Activated CD8-positive, alpha-beta memory T cell treated with anti-CD3 and anti-CD28 coated beads, Interleukin-2, amount 10 ng/mL, durations not matched to agents 7 days and 5 days (primary cell): ENCODE data around the gene CD55. TPM values are rescaled to one million over a fixed set of nuclear protein-coding genes. Genes with fewer than 3 reads are reported as not detected.

ENCODE experiments used
- ATAC-seq: fragments of 150-1000 bp; cut with Tn5 transposase; one replicate; pipeline ENCODE4 v1.10.0; 2021; ENCODE audit warnings: moderate library complexity
- CTCF ChIA-PET: fragments of 350-600 bp; sonication (Branson Sonifier 250); formaldehyde crosslinking; loops from one replicate; lab custom pipeline; 2021; ENCODE audit warnings: antibody characterized with exemption; lab: Charles Lee
- DNase-seq: peaks from one replicate; pipeline ENCODE4 v3.0.0-alpha.2; 2020
- H3K27ac Mint-ChIP-seq: one replicate; pipeline ENCODE4 v1.8.0; 2021; ENCODE audit warnings: mild to moderate bottlenecking, mixed read lengths
- H3K27me3 Mint-ChIP-seq: one replicate; pipeline ENCODE4 v1.8.0; 2021; ENCODE audit warnings: mixed read lengths
- H3K36me3 Mint-ChIP-seq: one replicate; pipeline ENCODE4 v1.8.0; 2021; ENCODE audit warnings: mild to moderate bottlenecking, mixed read lengths
- H3K4me1 Mint-ChIP-seq: one replicate; pipeline ENCODE4 v1.8.0; 2021; ENCODE audit warnings: mixed read lengths
- H3K4me3 Mint-ChIP-seq: one replicate; pipeline ENCODE4 v1.8.0; 2021; ENCODE audit warnings: mild to moderate bottlenecking, moderate library complexity, mixed read lengths
- H3K9me3 Mint-ChIP-seq: one replicate; pipeline ENCODE4 v1.8.0; 2022; ENCODE audit warnings: low read depth, mixed read lengths
- total RNA-seq, 2 experiments: library from RNA; stranded (reverse); gene quantifications; one replicate each; pipeline ENCODE4 v1.2.3, GENCODE V29; 2021

CD55 gene
- total RNA-seq, 2 experiments from 2014 or later, result 64.9 to 96.9 TPM

GRCh38 chr1:207362962-207363860, 41.7 kb downstream of the CD55 start:
- no peaks in the 10 kb centered on the region for H3K4me1 Mint-ChIP-seq
- H3K36me3 Mint-ChIP-seq, result peaks cover 26% of the 10 kb centered on the region
- H3K9me3 Mint-ChIP-seq, result no peaks in the 10 kb centered on the region
- CTCF ChIA-PET, result interaction anchor here (0.6 to 2.1 kb wide), 4 partner anchors 11 to 42 kb away, joined by 3 to 7 read pairs (median 4); no protein-coding TSS in a partner anchor
- DNase-seq (no peak), ATAC-seq (peak; percentile 91)
- no peak overlapping the region for H3K27ac Mint-ChIP-seq
- H3K27me3 Mint-ChIP-seq, result no peaks in the 10 kb centered on the region
- no peak overlapping the region for H3K4me3 Mint-ChIP-seq

DNA sequence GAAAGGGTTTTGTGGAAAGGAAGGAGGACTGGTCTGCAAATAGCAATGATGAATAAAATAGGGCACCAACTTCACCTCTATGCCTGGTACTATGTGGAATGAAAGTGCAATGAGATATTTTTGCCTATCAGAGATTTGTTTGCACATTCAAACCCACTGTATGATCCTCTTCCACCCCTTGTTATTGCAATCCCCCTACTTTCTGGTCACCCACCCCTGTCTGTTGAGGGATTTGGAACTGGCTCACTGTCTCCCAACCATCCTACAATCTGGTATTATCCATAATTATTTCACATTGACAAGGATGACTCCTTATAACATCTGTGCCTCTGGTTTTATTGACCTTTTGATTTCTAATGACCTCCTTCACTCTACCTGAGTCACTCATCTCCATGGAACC, 42.4 kb downstream of the CD55 start:
- H3K27me3 Mint-ChIP-seq, result no peaks in the 10 kb centered on the region
- CTCF ChIA-PET, result interaction anchor here (0.6 kb wide), 1 partner anchor 18 kb away, joined by 3 read pairs; no protein-coding TSS in a partner anchor
- no peaks in the 10 kb centered on the region for H3K4me1 Mint-ChIP-seq
- ATAC-seq, result no peak
- H3K9me3 Mint-ChIP-seq, result no peaks in the 10 kb centered on the region
- no peak overlapping the region for H3K4me3 Mint-ChIP-seq
- H3K36me3 Mint-ChIP-seq, result peaks cover 28% of the 10 kb centered on the region
- DNase-seq, result no peak
- no peak overlapping the region for H3K27ac Mint-ChIP-seq

- peaks cover 2% of the 10 kb centered on the region for H3K9me3 Mint-ChIP-seq
- CTCF ChIA-PET, result no interaction called here
- no peak overlapping the region for H3K4me3 Mint-ChIP-seq
- no peaks in the 10 kb centered on the region for H3K27me3 Mint-ChIP-seq
- DNase-seq (no peak), ATAC-seq (no peak)
- no peak overlapping the region for H3K27ac Mint-ChIP-seq
- H3K36me3 Mint-ChIP-seq, result peaks cover 26% of the 10 kb centered on the region
- H3K4me1 Mint-ChIP-seq, result no peaks in the 10 kb centered on the region
These were observed 43.1 kb downstream of the CD55 start for GRCh38 chr1:207364614-207365013.

DNA sequence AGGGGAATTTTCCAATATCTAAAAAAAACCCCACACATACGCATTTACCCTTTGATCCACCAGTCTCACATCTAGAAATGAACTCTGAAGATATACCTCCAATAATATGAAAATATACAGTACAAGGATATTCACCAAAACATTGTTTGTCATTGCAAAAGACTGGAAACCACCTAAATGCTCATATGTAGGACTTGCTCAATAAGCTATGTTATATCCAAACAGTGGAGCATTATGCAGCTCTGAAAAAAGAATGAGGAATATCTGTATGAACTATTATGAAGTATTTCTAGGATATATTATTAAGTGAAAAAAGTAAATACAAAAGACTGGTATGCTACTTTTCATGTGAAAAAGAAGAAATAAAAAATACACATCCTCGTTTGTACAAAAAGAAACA, 43.6 kb downstream of the CD55 start:
- CTCF ChIA-PET, result no interaction called here
- no peak overlapping the region for H3K27ac Mint-ChIP-seq
- DNase-seq (no peak), ATAC-seq (no peak)
- no peak overlapping the region for H3K4me3 Mint-ChIP-seq
- H3K36me3 Mint-ChIP-seq, result peaks cover 25% of the 10 kb centered on the region
- H3K4me1 Mint-ChIP-seq, result no peaks in the 10 kb centered on the region
- peaks cover 2% of the 10 kb centered on the region for H3K9me3 Mint-ChIP-seq
- H3K27me3 Mint-ChIP-seq, result no peaks in the 10 kb centered on the region

DNA sequence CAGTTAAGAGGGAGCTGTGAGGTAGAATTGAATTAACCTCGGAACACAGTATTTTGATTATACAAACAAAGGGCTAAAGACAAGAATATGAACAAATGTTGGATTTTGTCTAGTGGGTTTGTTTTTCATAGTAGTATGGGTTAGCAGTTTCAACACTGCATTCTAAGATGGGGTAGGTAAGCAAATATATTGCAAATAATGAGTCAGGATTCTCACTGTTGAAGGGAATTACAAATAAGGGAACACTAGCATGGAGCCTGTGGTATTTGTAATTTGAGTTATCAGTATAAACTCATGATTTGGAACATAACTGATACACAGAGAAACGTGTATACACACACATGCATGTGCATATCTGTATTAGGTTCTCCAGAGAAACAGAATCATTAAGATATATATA, 44.5 kb downstream of the CD55 start:
- CTCF ChIA-PET, result no interaction called here
- H3K36me3 Mint-ChIP-seq, result peaks cover 32% of the 10 kb centered on the region
- DNase-seq (no peak), ATAC-seq (no peak)
- H3K27me3 Mint-ChIP-seq, result no peaks in the 10 kb centered on the region
- H3K4me3 Mint-ChIP-seq, result no peak overlapping the region
- peaks cover 9% of the 10 kb centered on the region for H3K4me1 Mint-ChIP-seq
- no peak overlapping the region for H3K27ac Mint-ChIP-seq
- H3K9me3 Mint-ChIP-seq, result peaks cover 2% of the 10 kb centered on the region

DNA sequence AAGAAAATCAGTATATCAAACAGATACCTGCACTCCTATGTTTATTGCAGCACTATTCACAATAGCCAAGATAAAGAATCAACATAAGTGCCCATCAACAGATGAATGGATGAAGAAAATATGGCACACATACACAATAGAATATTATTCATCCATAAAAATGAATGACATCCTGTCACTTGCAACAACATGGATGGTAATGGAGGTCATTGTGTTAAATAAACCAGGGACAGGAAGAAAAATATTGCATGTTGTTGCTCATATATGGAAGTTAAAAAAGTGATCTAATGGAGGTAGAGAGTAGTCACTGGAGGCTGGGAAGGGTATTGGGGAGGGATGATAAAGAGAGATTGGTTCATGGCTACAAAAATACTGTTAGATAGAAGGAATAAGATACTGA, 67.2 kb downstream of the CD55 start:
- Mint-ChIP-seq H3K4me3 (no peak overlapping the region), H3K4me1 (no peaks in the 10 kb centered on the region), H3K36me3 (peaks cover 16% of the 10 kb centered on the region), H3K27ac (no peak overlapping the region), H3K27me3 (peaks cover 8% of the 10 kb centered on the region), H3K9me3 (peaks cover 17% of the 10 kb centered on the region)
- CTCF ChIA-PET, result no interaction called here
- ATAC-seq (no peak), DNase-seq (no peak)

GRCh38 chr1:207389728-207390464, 68.4 kb downstream of the CD55 start:
- Mint-ChIP-seq H3K4me1 (no peaks in the 10 kb centered on the region), H3K4me3 (no peak overlapping the region), H3K27me3 (peaks cover 8% of the 10 kb centered on the region), H3K36me3 (peaks cover 15% of the 10 kb centered on the region), H3K9me3 (peaks cover 13% of the 10 kb centered on the region), H3K27ac (no peak overlapping the region)
- CTCF ChIA-PET, result no interaction called here
- ATAC-seq (peak; percentile 45), DNase-seq (no peak)

DNA sequence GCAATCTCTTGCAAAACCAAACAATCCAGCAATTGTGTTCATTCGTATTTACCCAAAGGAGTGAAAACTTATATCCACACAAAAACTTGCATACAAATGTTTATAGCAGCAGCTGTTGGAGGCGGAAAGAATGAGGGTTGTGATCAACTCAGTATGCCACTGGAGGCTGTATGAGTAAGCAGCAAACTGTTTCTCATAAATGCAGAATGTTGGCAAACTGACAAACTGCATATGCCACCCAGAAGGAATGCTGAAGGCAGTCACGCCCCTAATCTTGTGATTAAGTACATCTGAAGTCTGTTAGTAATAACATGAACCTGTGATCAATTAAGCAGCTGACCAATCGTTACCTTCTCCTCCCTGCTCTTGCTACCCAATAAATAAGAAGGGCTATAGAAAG, 72.1 kb downstream of the CD55 start:
- CTCF ChIA-PET, result interaction anchor here (1.1 kb wide), 1 partner anchor 11 kb away, joined by 3 read pairs; no protein-coding TSS in a partner anchor
- H3K36me3 Mint-ChIP-seq, result peaks cover 5% of the 10 kb centered on the region
- H3K4me1 Mint-ChIP-seq, result no peaks in the 10 kb centered on the region
- H3K27ac Mint-ChIP-seq, result no peak overlapping the region
- peaks cover 6% of the 10 kb centered on the region for H3K9me3 Mint-ChIP-seq
- no peak overlapping the region for H3K4me3 Mint-ChIP-seq
- DNase-seq, result no peak
- ATAC-seq, result no peak
- H3K27me3 Mint-ChIP-seq, result peaks cover 6% of the 10 kb centered on the region

DNA sequence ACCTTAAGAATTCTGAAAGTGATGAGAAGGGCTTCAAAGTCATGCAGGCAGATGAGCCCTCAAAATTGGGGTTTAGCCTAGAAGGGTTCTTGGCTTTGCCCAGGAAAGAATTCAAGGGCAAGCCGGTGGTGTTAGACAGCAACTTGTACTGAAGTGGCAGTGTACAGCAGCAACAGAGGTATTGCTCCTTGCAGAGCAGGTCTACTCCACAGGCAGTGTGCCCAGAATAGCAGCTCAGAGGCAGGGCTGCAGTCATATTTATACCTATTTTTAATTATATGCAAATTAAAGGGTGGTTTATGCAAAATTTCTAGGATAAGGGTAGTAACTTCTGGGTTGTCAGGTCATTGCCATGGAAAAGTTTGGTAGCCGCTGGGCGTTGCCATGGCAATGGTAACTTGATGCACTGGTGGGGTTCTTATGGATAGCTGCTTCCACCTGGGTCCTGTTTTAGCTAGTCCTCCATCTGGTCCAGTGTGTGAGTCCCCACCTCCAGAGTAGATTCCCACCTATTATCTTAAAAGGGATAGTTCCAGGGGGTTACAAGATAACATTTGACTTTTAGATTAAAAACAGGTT, 74.8 kb downstream of the CD55 start:
- H3K27ac Mint-ChIP-seq, result no peak overlapping the region
- H3K9me3 Mint-ChIP-seq, result peaks cover 6% of the 10 kb centered on the region
- H3K4me3 Mint-ChIP-seq, result no peak overlapping the region
- H3K4me1 Mint-ChIP-seq, result no peaks in the 10 kb centered on the region
- peaks cover 2% of the 10 kb centered on the region for H3K36me3 Mint-ChIP-seq
- DNase-seq, result no peak
- CTCF ChIA-PET, result no interaction called here
- H3K27me3 Mint-ChIP-seq, result peaks cover 6% of the 10 kb centered on the region
- no peak for ATAC-seq

- Mint-ChIP-seq H3K9me3 (no peaks in the 10 kb centered on the region), H3K36me3 (no peaks in the 10 kb centered on the region), H3K27me3 (peaks cover 3% of the 10 kb centered on the region), H3K4me3 (no peak overlapping the region), H3K27ac (no peak overlapping the region), H3K4me1 (no peaks in the 10 kb centered on the region)
- no peak for ATAC-seq
- CTCF ChIA-PET, result no interaction called here
- no peak for DNase-seq
These were observed 76.0 kb downstream of the CD55 start for GRCh38 chr1:207397525-207397926.

DNA sequence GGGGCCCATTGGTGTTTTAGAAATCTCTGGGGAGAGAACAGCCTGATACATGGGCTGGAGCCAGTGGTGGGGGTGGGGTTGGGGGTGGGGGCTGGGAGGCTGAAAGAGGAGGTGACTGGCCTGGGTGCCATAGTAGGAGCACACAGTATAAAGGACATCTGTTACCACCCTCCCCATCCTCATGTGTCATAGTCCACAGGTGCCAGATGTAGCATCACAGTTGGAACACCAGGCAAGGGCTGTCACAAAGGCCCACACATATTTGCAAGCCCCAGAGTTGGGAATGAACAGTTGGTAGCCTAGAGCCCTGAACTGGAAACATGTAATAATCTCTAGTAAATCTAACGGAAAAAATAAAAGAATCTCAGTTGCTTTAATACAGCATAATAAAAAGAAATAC, 77.5 kb downstream of the CD55 start:
- ATAC-seq, result no peak
- H3K27ac Mint-ChIP-seq, result no peak overlapping the region
- H3K9me3 Mint-ChIP-seq, result no peaks in the 10 kb centered on the region
- H3K36me3 Mint-ChIP-seq, result no peaks in the 10 kb centered on the region
- no peak for DNase-seq
- CTCF ChIA-PET, result no interaction called here
- H3K27me3 Mint-ChIP-seq, result peaks cover 3% of the 10 kb centered on the region
- H3K4me3 Mint-ChIP-seq, result no peak overlapping the region
- no peaks in the 10 kb centered on the region for H3K4me1 Mint-ChIP-seq

DNA sequence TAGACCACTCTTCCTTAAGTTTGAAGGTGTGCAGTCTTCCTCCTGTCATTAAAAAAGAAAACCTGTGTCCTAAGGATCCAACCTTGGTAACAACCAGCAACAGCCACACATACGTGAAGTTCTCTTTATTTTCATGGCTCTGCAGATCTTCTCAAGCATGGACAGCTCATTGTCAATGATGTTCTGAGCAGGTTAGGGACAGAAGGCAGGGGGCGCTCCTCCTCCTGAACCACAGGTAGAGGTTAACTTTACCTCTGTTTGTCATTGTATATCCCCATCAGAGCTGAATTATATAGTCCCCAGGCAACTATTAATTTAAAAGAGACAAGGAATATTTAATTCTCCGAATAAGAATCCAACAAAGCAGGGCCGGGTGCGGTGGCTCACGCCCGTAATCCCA, 80.1 kb downstream of the CD55 start:
- H3K36me3 Mint-ChIP-seq, result no peaks in the 10 kb centered on the region
- ATAC-seq (no peak), DNase-seq (no peak)
- H3K27ac Mint-ChIP-seq, result no peak overlapping the region
- H3K27me3 Mint-ChIP-seq, result no peaks in the 10 kb centered on the region
- H3K9me3 Mint-ChIP-seq, result no peaks in the 10 kb centered on the region
- CTCF ChIA-PET, result interaction anchor here (1.6 kb wide), 1 partner anchor 66 kb away, joined by 3 read pairs; no protein-coding TSS in a partner anchor
- peaks cover 6% of the 10 kb centered on the region for H3K4me1 Mint-ChIP-seq
- H3K4me3 Mint-ChIP-seq, result no peak overlapping the region

- H3K36me3 Mint-ChIP-seq, result no peaks in the 10 kb centered on the region
- no peaks in the 10 kb centered on the region for H3K9me3 Mint-ChIP-seq
- H3K4me3 Mint-ChIP-seq, result no peak overlapping the region
- CTCF ChIA-PET, result interaction anchor here (0.6 kb wide), 1 partner anchor 42 kb away, joined by 3 read pairs; no protein-coding TSS in a partner anchor
- ATAC-seq, result no peak
- peaks cover 10% of the 10 kb centered on the region for H3K4me1 Mint-ChIP-seq
- no peak overlapping the region for H3K27ac Mint-ChIP-seq
- no peaks in the 10 kb centered on the region for H3K27me3 Mint-ChIP-seq
- no peak for DNase-seq
These were observed 81.3 kb downstream of the CD55 start for GRCh38 chr1:207402744-207403143.
